Mammary epithelial cell (primary cell): Measurements from ENCODE around the gene SYMPK.

Experiments used
- CTCF ChIP-seq, 2 donors: IDR thresholded peaks in 1 of 2; conservative IDR thresholded peaks in 1 of 2; 2 replicates each; pipeline ENCODE4 v1.5.1; 2011 to 2012; ENCODE audit warnings: inconsistent platforms in 2 of 2, low read length in 2 of 2, mild to moderate bottlenecking in 2 of 2, control low read depth in 1 of 2, low read depth in 1 of 2; ENCODE audit not compliant: insufficient read depth in 1 of 2; ENCODE audit errors: extremely low read depth in 1 of 2
- EZH2 ChIP-seq: IDR thresholded peaks from 2 replicates; pipeline ENCODE4 v1.6.1; 2012; ENCODE audit warnings: low read length, inconsistent platforms, borderline replicate concordance

- TF ChIP-seq EZH2: no peak
- no peak for TF ChIP-seq CTCF (conservative IDR thresholded peaks at IDR 0.05 in 1 of 2, IDR thresholded peaks at IDR 0.05 in 1 of 2; ENCODE audit: extremely low read depth in 1 of 2, insufficient read depth in 1 of 2, low read depth in 1 of 2, low read length in 2 of 2)
These were observed 41.4 kb downstream of the SYMPK start for GRCh38 chr19:45821570-45821969.
